Measurements from ENCODE around the gene PCBP3.

DNA sequence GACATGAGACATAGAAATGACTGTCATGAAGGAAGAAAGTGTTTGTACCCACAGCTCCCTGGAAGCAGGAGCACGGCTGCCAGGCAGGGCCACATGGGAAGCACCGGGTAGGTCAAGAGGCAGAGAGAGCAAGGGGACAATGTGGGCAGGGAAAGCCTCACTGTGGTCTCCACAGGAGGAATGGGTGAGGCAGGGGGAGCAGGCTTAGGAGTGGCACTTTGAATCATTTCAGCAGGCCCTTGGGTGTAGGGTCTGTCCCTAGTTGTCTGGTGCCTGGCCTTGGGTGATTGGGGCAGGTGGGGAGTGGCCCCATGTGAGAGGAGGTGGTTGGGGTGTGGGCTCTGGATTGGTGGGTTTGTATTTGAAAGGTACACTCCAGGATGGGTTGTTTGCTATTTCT, 83.9 kb downstream of the PCBP3 start:
- no peak for TF ChIP-seq POLR2A (IDR thresholded peaks at IDR 0.05)
- TF ChIP-seq, protein P1, sequence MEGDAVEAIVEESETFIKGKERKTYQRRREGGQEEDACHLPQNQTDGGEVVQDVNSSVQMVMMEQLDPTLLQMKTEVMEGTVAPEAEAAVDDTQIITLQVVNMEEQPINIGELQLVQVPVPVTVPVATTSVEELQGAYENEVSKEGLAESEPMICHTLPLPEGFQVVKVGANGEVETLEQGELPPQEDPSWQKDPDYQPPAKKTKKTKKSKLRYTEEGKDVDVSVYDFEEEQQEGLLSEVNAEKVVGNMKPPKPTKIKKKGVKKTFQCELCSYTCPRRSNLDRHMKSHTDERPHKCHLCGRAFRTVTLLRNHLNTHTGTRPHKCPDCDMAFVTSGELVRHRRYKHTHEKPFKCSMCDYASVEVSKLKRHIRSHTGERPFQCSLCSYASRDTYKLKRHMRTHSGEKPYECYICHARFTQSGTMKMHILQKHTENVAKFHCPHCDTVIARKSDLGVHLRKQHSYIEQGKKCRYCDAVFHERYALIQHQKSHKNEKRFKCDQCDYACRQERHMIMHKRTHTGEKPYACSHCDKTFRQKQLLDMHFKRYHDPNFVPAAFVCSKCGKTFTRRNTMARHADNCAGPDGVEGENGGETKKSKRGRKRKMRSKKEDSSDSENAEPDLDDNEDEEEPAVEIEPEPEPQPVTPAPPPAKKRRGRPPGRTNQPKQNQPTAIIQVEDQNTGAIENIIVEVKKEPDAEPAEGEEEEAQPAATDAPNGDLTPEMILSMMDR (IDR thresholded peaks at IDR 0.05) = no peak

Measured in right lobe of liver (tissue), 4 donors.